ENCODE data around the gene CHMP1B.

DNA sequence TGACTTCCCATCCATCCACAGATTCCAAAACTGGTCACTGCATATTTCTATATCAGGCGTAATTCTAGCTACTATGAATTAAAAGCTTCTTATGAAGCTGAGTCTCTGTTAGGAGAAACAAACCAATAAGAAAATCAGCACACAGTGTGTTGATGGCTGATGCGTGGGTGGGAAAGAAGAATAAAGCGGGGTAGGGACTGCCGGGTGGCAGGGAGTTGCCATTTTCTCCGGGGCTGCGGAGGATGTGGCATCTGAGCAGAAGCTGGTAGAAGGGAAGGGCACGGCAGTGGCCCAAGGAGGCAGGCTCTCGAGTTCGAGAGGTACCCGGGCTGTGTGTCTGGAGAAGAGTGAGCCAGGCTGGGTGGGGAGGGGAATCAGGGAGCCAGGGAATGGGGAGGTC is 48.6 kb upstream of the CHMP1B start:
- TF ChIP-seq POLR2A (IDR thresholded peaks at IDR 0.05; ENCODE audit: low read length) (no peak), GATA1 (IDR thresholded peaks at IDR 0.05; ENCODE audit: low read depth, low read length) (no peak)
